Stimulated activated CD4-positive, alpha-beta T cell treated with anti-CD3 and anti-CD28 coated beads, TNF-alpha, amount 100 ng/mL, for 1 hour (primary cell): ENCODE data around the gene CA4.
"Not testable (repeated sequence)": the region's sequence is repeated elsewhere in the genome, so short reads cannot be mapped to it uniquely, and the experiment has no call there.

Source experiments
- DNase-seq, 3 donors: peaks; one replicate each; pipeline ENCODE4 v3.0.0-alpha.2; 2020; ENCODE audit warnings: low read depth in 3 of 3, low spot score in 1 of 3

Gene CA4

DNA sequence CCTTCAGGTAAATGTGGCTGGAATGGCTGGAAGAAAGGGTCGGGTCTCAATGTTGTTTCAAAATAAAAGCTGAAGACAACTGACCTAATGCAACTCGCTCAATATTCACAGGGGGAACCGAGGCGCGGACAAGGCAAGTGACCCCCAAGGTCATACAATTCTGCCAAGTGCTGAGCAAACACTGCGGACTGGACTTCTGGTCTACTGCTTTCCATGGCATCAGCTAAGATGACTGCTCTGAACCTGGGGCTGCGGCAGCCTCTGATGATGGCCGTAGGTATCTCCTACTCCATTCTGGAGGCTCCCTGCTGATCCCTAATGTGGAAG, 21.9 kb downstream of the CA4 start:
- no peak for DNase-seq

DNA sequence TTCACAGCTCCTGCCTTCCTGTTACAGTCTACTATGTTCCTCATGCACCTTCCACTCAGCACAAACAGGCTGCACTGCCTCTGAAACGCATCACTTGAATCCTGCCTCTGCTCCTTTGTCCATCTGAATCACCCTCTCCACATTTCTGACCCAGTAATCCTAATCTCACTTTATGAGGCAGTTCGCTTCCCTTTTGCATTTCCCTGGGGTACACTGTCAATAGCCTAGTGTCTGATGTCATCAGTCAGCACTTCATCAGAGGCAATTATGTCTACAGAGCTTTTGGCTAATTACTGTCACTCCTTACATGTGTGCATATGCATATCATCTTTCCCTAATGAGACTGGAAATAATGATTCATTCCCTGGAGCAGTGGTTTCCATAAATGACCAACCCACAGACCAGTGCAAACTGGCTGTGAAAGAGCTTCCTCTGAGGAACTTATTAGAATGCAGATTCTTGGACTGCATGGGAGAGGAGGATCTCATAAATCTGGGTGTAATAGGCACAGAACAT, 23.6 kb downstream of the CA4 start:
- no peak for DNase-seq

DNA sequence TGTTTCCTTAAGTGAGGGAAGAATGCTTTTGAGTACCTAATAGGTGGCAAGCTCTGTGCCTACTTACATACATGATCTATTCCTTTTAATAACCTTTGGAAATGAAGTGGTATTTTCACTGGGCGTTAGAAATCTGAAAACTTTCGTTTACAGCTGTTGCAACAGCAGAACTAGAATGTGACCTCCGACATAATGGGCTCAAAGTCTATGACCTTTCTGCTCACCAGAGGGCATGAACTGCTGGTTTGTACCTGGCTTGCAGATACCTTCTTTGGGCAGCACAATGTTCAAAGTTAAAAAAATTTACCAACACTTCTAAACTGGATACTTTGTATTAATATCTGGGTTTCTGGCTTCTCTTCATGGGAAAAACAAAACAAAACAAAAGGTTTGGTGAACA, 24.3 kb downstream of the CA4 start:
- no peak for DNase-seq

DNA sequence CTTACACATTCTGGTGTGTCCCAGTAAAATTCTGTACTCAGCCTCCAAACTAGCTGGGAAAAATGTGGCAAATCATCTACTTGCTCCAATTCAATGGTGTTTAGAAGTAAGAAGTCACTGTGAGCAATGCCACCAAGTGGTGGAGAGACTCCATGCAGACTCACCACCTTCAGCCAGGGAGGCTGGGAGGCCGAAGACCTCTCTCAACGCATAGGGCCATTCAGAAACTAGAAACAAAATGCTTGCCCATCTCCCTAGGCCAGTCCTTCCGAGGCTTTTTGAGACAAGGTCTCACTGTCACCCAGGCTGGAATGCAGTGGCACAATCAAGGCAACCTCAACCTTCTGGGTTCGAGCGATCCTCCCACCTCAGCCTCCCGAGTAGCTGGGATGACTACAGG, 25.0 kb downstream of the CA4 start:
- DNase-seq = not testable (repeated sequence)

- DNase-seq = not testable (repeated sequence)
Measured at GRCh38 chr17:60176763-60177162, 27.0 kb downstream of the CA4 start.

DNA sequence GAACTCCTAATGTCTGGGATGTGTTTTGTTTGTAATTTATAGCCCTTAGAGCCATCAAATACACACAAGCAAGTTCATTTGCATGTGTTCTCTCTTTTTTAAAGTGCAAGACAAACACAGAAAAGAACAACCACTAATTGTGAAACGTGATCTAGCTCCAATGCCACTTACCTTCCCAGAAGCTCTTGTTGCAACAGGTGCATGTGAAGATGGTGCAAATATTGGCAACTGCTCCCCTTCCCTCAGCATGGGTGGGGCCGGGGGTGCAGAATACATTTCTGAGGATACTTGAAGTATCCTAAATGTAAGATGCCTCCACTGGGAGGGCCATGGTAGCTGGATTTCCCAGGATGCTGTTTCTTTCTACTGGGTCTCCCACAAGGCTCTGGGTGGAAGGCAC, 28.4 kb downstream of the CA4 start:
- DNase-seq = not testable (repeated sequence)

DNA sequence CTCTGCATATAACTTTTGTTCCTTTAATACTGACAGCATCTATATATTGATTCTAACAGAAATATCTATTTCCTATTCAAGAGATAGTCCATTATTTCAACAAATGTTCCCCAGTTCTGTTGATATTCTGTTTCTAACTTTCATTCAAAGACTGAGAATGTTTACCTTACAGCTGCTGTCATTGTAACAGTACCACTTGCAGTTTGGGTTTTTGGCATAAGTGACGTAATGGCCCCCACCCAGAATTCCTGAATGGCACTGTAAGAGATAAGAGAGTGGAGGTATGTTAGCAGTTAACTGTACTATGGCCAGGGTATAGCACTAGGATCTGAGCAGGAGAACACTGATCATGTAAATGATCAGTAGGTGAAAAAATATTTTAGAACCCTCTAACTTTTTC, 30.6 kb downstream of the CA4 start:
- DNase-seq = not testable (repeated sequence)

GRCh38 chr17:60186372-60186771, 36.6 kb downstream of the CA4 start:
- DNase-seq = not testable (repeated sequence)

- not testable (repeated sequence) for DNase-seq
Measured at GRCh38 chr17:60186846-60187745, 37.3 kb downstream of the CA4 start.

DNA sequence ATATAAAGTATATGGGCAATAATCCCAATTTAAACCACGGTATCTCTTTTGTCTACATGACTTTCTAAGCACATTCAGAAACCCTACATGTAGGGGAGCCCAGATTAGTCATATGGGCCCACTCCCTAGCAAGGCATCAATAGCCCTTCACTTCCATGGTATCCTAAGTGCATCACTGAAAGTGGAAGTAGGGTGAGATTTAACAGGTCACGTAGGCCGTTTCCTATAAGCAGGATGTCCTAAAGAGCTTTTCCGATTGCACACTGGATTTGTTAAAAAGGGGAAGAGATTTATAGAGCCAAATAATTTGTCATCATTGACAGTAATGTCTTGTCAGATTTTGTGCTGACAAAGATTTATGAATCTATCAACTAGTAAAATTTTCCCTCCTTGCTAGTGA, 39.0 kb downstream of the CA4 start:
- DNase-seq = no peak

- DNase-seq = not testable (repeated sequence)
Measured at GRCh38 chr17:60190032-60190431, 40.3 kb downstream of the CA4 start.

GRCh38 chr17:60193032-60193431, 43.3 kb downstream of the CA4 start:
- not testable (repeated sequence) for DNase-seq

- no peak for DNase-seq
Measured at GRCh38 chr17:60193482-60193881, 43.7 kb downstream of the CA4 start.

- not testable (repeated sequence) for DNase-seq
Measured at GRCh38 chr17:60194141-60194540, 44.4 kb downstream of the CA4 start.

GRCh38 chr17:60198630-60199029, 48.9 kb downstream of the CA4 start:
- not testable (repeated sequence) for DNase-seq

DNA sequence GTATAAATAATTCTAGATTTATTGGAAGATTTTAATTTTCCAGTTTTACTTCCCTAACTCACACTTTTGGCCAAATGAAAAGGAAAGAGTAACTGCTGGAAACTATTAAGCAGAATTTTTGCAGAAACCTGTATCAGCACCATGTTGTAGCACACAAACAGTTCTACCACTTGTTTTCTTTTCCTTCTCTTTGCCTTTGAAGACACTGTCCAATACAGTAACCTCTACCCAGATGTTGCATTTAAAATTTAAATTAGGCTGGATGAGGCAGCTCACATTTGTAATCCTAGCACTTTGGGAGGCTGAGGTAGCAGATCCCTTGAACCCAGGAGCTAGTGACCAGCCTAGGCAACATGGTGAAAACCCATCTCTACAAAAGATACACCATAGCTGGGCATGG, 56.0 kb downstream of the CA4 start:
- not testable (repeated sequence) for DNase-seq

- not testable (repeated sequence) for DNase-seq
Measured at GRCh38 chr17:60208302-60208701, 58.5 kb downstream of the CA4 start.
